Measurements from ENCODE around the gene OR10H1.

Gene OR10H1

DNA sequence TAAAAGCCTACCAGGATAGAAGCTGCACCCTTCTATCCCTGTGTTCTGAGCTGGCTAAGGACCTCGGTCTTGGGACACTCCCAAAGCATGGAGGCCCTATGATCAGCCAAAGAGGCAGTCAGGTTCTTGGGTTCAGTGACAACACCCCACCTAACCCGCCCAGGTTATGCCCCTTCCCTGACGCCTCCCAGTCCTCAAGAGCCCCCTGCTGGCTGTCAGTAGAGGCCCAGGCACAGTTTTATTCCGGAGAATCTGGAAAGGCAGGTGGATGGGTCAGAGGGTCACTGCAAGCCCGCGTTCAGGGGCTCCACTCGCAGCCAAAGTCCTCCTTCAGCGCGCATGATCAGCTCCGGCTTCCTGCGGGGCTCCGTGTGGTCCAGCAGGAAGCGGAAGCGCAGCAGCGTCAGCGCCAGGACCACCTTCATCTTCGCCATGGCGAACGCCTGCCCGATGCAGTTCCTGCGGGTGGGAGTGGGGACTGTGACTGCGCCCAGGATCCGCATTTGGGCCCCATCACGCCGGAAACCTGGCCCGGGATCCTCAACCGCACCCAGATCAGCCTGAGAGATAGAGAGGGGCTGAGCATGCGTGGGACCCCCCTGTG is 55.4 kb downstream of the OR10H1 start:
- DNase-seq = no peak

DNA sequence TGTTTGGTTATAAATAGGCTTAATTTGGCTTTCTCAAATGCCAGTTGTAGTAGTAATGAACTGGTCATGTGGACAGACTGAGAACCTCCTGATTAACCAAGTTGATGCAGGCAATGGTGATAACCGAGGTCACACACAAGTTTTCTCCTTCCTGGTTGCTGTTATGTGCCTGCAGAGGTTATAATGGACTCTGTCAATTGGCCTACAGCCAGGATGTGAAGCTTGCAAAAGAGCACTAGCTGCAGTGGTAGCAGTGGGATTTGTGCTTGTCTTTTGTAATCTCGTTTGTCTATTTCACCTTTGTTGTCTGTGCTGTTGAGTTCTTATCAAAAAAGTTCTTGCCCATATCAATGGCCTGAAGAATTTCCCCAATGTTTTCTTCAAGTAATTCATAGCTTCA is 57.1 kb downstream of the OR10H1 start:
- DNase-seq = no peak

Measured in NCI-H524 treated with DMSO at 0.1 percent for 48 hours (cell line).